Activated T-cell treated with anti-CD3 and anti-CD28 coated beads, Interleukin-2, amount 50 U/mL, for 72 hours (primary cell): Measurements from ENCODE around the gene ZNF207. TPM values are rescaled to one million over a fixed set of nuclear protein-coding genes. Genes with fewer than 3 reads are reported as not detected.

Experiments used
- total RNA-seq, 2 donors: library from RNA; stranded (reverse); gene quantifications; one replicate each; pipeline ENCODE4 v1.2.3, GENCODE V29; 2022

The ZNF207 gene
- total RNA-seq, 2 donors from 2014 or later, result 181 to 188 TPM

Other genes starting within 250 kb of the ZNF207 start
- gene RHOT1, start 207.7 kb upstream of the ZNF207 start, total RNA-seq, result 10 to 100 TPM; 24.2 to 29.9 TPM
- under 1 TPM in 1 of 2 donors, not detected in 1; 0.21 TPM for gene RHBDL3, start 84.3 kb upstream of the ZNF207 start, total RNA-seq
- 10 to 100 TPM; 32.6 to 40.0 TPM for gene C17orf75, start 8.0 kb upstream of the ZNF207 start, total RNA-seq
- gene PSMD11, start 94.4 kb downstream of the ZNF207 start, total RNA-seq, result 100 to 1,000 TPM; 131 to 134 TPM
- gene CDK5R1, start 136.8 kb downstream of the ZNF207 start, total RNA-seq, result 10 to 100 TPM; 22.5 to 24.6 TPM